ENCODE data around the gene HNRNPH1. TPM values are rescaled to one million over a fixed set of nuclear protein-coding genes. Genes with fewer than 3 reads are reported as not detected.

The HNRNPH1 gene
- total RNA-seq, 1 donor from 2014 or later, result 1,138 TPM

DNA sequence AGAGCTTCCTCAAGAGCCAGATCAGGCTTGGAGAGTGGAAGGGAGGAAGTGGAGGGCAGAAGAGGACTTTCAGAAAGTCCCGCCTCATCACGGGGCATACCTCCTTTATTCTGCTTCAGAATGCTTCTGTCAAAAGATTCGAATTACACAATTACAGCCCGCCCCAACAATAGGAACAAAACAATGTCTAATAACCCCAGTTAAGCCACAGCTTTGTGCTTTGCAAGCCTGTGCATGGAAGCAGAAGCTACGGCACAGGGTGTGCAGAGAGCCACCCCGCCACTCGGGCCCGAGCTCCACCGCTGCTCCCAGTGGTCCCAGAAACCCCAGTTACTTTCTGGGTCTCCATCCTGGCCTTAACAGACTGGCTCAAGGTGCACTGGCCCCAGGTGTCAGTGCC lies 23.5 kb downstream of the HNRNPH1 start:
- H3K9me3 ChIP-seq (ENCODE audit: low read depth), result no peaks in the 10 kb centered on the region
- H3K4me2 ChIP-seq, result no peak overlapping the region
- H3K4me3 Mint-ChIP-seq, result no peak overlapping the region
- peaks cover 2% of the 10 kb centered on the region for H3K27me3 Mint-ChIP-seq (ENCODE audit: insufficient read depth, low read depth)
- peaks cover 5% of the 10 kb centered on the region for H4K20me1 ChIP-seq (ENCODE audit: low read depth)
- no peak overlapping the region for H2AFZ ChIP-seq (replicated peaks)
- H3K36me3 ChIP-seq, result no peaks in the 10 kb centered on the region
- TF ChIP-seq, protein P1, sequence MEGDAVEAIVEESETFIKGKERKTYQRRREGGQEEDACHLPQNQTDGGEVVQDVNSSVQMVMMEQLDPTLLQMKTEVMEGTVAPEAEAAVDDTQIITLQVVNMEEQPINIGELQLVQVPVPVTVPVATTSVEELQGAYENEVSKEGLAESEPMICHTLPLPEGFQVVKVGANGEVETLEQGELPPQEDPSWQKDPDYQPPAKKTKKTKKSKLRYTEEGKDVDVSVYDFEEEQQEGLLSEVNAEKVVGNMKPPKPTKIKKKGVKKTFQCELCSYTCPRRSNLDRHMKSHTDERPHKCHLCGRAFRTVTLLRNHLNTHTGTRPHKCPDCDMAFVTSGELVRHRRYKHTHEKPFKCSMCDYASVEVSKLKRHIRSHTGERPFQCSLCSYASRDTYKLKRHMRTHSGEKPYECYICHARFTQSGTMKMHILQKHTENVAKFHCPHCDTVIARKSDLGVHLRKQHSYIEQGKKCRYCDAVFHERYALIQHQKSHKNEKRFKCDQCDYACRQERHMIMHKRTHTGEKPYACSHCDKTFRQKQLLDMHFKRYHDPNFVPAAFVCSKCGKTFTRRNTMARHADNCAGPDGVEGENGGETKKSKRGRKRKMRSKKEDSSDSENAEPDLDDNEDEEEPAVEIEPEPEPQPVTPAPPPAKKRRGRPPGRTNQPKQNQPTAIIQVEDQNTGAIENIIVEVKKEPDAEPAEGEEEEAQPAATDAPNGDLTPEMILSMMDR (IDR thresholded peaks at IDR 0.05), result no peak
- TF ChIP-seq EZH2phosphoT487 (IDR thresholded peaks at IDR 0.05), result no peak
- TF ChIP-seq EZH2 (IDR thresholded peaks at IDR 0.05), result no peak
- H3K27ac ChIP-seq, result peak overlapping the region; percentile 16
- no peaks in the 10 kb centered on the region for H3K79me2 ChIP-seq (ENCODE audit: low read depth)
- no peak overlapping the region for H3K4me3 ChIP-seq
- no peak overlapping the region for H3K9ac ChIP-seq
- no peaks in the 10 kb centered on the region for H3K9me3 Mint-ChIP-seq
- peaks cover 4% of the 10 kb centered on the region for H3F3A ChIP-seq (ENCODE audit: low read depth)
- H3K27ac Mint-ChIP-seq, result no peak overlapping the region
- DNase-seq (ENCODE audit: low spot score), result no peak
- H3K4me1 ChIP-seq, result no peaks in the 10 kb centered on the region
- H3K4me1 Mint-ChIP-seq, result no peaks in the 10 kb centered on the region
- no peaks in the 10 kb centered on the region for H3K27me3 ChIP-seq
- H3K36me3 Mint-ChIP-seq, result peaks cover 25% of the 10 kb centered on the region

DNA sequence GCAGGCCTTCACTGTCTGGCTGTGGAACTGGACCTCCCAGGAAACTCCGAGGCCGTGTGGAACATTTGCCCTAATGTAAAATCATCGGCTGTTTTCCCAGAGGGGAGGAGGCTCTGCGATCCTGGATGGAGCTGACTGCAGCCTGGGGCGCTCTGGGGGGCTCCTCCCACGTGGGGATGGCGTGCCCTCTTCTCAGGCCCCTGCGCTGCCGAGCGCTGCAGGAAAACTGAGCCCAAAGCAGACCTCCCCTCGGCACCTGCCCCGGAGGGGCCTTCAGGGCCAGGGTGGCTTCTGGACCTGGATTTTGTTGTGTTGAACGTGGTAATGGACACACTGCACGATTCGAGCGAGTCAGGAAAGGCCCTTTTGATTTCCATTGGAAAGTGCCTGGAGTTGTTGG lies 23.9 kb downstream of the HNRNPH1 start:
- Histone ChIP-seq H4K20me1 (ENCODE audit: low read depth) (peaks cover 5% of the 10 kb centered on the region), H3K9ac (no peak overlapping the region), H3K79me2 (ENCODE audit: low read depth) (no peaks in the 10 kb centered on the region), H3K27ac (no peak overlapping the region), H3K36me3 (no peaks in the 10 kb centered on the region), H3K4me1 (no peaks in the 10 kb centered on the region), H3K4me2 (no peak overlapping the region), H3F3A (ENCODE audit: low read depth) (peaks cover 4% of the 10 kb centered on the region), H3K9me3 (ENCODE audit: low read depth) (no peaks in the 10 kb centered on the region), H3K27me3 (no peaks in the 10 kb centered on the region), H3K4me3 (no peak overlapping the region), H2AFZ (replicated peaks) (no peak overlapping the region)
- Mint-ChIP-seq H3K9me3 (no peaks in the 10 kb centered on the region), H3K27ac (no peak overlapping the region), H3K4me3 (no peak overlapping the region), H3K36me3 (peaks cover 28% of the 10 kb centered on the region), H3K27me3 (ENCODE audit: insufficient read depth, low read depth) (peaks cover 2% of the 10 kb centered on the region), H3K4me1 (no peaks in the 10 kb centered on the region)
- DNase-seq (ENCODE audit: low spot score), result no peak
- TF ChIP-seq EZH2phosphoT487 (IDR thresholded peaks at IDR 0.05), result no peak
- TF ChIP-seq, protein P1 (IDR thresholded peaks at IDR 0.05), result no peak
- no peak for TF ChIP-seq EZH2 (IDR thresholded peaks at IDR 0.05)

DNA sequence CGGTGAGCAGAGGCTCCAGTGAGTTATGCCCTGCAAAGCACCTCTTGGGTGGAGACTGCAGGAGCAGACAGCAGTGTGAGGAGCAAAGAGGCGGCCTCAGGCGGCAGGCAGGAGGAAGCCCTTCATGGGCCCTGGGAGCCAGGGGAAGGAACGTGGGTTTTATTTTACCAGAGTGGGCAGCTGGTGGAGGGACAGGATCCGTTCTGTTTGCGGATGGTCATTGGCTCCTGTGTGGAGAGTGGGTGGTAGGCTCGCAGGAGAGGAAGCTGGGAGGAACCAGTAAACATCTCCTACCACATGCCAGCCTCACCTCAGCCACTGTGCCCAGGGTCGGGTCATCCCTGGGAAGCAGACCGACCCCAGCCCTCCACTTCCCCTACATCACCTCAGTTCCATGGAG lies 24.4 kb downstream of the HNRNPH1 start:
- Histone ChIP-seq H3K4me2 (no peak overlapping the region), H3K36me3 (no peaks in the 10 kb centered on the region), H3K27ac (no peak overlapping the region), H3K4me1 (no peaks in the 10 kb centered on the region), H3K79me2 (ENCODE audit: low read depth) (no peaks in the 10 kb centered on the region), H3K9me3 (ENCODE audit: low read depth) (no peaks in the 10 kb centered on the region), H3F3A (ENCODE audit: low read depth) (peaks cover under 1% of the 10 kb centered on the region), H3K4me3 (no peak overlapping the region), H3K27me3 (no peaks in the 10 kb centered on the region), H2AFZ (replicated peaks) (no peak overlapping the region), H4K20me1 (ENCODE audit: low read depth) (peaks cover 5% of the 10 kb centered on the region), H3K9ac (no peak overlapping the region)
- Mint-ChIP-seq H3K27ac (no peak overlapping the region), H3K4me1 (no peaks in the 10 kb centered on the region), H3K36me3 (peaks cover 27% of the 10 kb centered on the region), H3K9me3 (no peaks in the 10 kb centered on the region), H3K4me3 (no peak overlapping the region), H3K27me3 (ENCODE audit: insufficient read depth, low read depth) (peaks cover 4% of the 10 kb centered on the region)
- no peak for DNase-seq (ENCODE audit: low spot score)
- TF ChIP-seq EZH2 (IDR thresholded peaks at IDR 0.05), result no peak
- TF ChIP-seq, protein P1 (IDR thresholded peaks at IDR 0.05), result no peak
- TF ChIP-seq EZH2phosphoT487 (IDR thresholded peaks at IDR 0.05), result no peak

Data from neural progenitor cell (in vitro differentiated cells).